OCI-LY3 (cell line): Measurements from ENCODE around the gene ARHGAP6.
"Not testable (repeated sequence)": the region's sequence is repeated elsewhere in the genome, so short reads cannot be mapped to it uniquely, and the experiment has no call there.

Experiments used
- H2AFZ ChIP-seq: fragments of 200-600, 300-600 bp; shearing (Covaris generic); 2 replicates; pipeline ENCODE4 v1.6.0; 2014; ENCODE audit warnings: antibody characterized with exemption, low read depth, low read length
- H3K27ac ChIP-seq: fragments of 200-600, 300-600 bp; sonication (generic); 2 replicates; pipeline ENCODE4 v1.5.1; 2014; ENCODE audit warnings: mild to moderate bottlenecking, low read length, moderate library complexity, mixed read lengths
- H3K27me3 ChIP-seq: fragments of 200-600, 300-600 bp; sonication (generic); 2 replicates; pipeline ENCODE4 v1.6.1; 2014; ENCODE audit warnings: low read depth, low read length, mixed read lengths
- H3K36me3 ChIP-seq: fragments of 200-600, 300-600 bp; sonication (generic); replicated peaks from 2 replicates; pipeline ENCODE3; 2014; ENCODE audit warnings: low read depth, low read length, mixed read lengths
- H3K4me1 ChIP-seq: fragments of 300-600, 200-600 bp; sonication (generic); 2 replicates; pipeline ENCODE4 v1.6.1; 2014; ENCODE audit warnings: low read length, mixed read lengths
- H3K4me2 ChIP-seq: fragments of 200-600, 300-600 bp; sonication (generic); 2 replicates; pipeline ENCODE4 v1.6.1; 2014; ENCODE audit warnings: low read length, mixed read lengths
- H3K4me3 ChIP-seq: fragments of 300-600, 200-600 bp; sonication (generic); 2 replicates; pipeline ENCODE4 v1.5.1; 2014; ENCODE audit warnings: antibody characterized with exemption, mild to moderate bottlenecking, low read length, moderate library complexity
- H3K79me2 ChIP-seq: fragments of 300-600, 200-600 bp; shearing (Covaris generic); 2 replicates; pipeline ENCODE4 v1.6.1; 2014; ENCODE audit warnings: mild to moderate bottlenecking, low read length, mixed read lengths
- H3K9ac ChIP-seq: fragments of 300-600, 200-600 bp; shearing (Covaris generic); 2 replicates; pipeline ENCODE4 v1.6.0; 2014; ENCODE audit warnings: mild to moderate bottlenecking, low read length, moderate library complexity
- H3K9me3 ChIP-seq: fragments of 200-600, 300-600 bp; shearing (Covaris generic); 2 replicates; pipeline ENCODE4 v1.6.1; 2014; ENCODE audit warnings: low read length, mixed read lengths; ENCODE audit not compliant: insufficient read depth
- H4K20me1 ChIP-seq: fragments of 200-600, 300-600 bp; sonication (generic); 2 replicates; pipeline ENCODE4 v1.6.1; 2016; ENCODE audit warnings: low read length, mixed read lengths; ENCODE audit not compliant: insufficient read depth
- CTCF ChIP-seq: fragments of 200-600, 300-600 bp; sonication (generic); IDR thresholded peaks from 2 replicates; pipeline ENCODE4 v1.5.1; 2014; ENCODE audit warnings: antibody characterized with exemption, low read length, low read depth
- EZH2phosphoT487 ChIP-seq: fragments of 200-600 bp; shearing (Covaris generic); IDR thresholded peaks from 2 replicates; pipeline ENCODE4 v1.6.1; 2018; ENCODE audit warnings: antibody characterized with exemption, mixed run types, low read depth

ARHGAP6 gene

GRCh38 chrX:11363069-11363594 lies 302.6 kb downstream of the ARHGAP6 start:
- Histone ChIP-seq H3K36me3 (no peaks in the 10 kb centered on the region), H2AFZ (no peak overlapping the region), H3K27ac (peak overlapping the region; percentile 58), H3K4me2 (peak overlapping the region; percentile 15; the same call in 1 of the 2 replicates), H3K4me3 (no peak overlapping the region), H3K9ac (no peak overlapping the region), H3K9me3 (no peaks in the 10 kb centered on the region), H3K79me2 (no peaks in the 10 kb centered on the region), H3K27me3 (no peaks in the 10 kb centered on the region), H4K20me1 (no peaks in the 10 kb centered on the region), H3K4me1 (peaks cover 11% of the 10 kb centered on the region)
- TF ChIP-seq EZH2phosphoT487 (no peak), CTCF (no peak)

GRCh38 chrX:11361666-11362065 lies 304.1 kb downstream of the ARHGAP6 start:
- H3K27me3 ChIP-seq, H3K27ac ChIP-seq, H3K36me3 ChIP-seq, H4K20me1 ChIP-seq, H3K9me3 ChIP-seq, H3K4me3 ChIP-seq, H3K4me2 ChIP-seq, H3K9ac ChIP-seq, H2AFZ ChIP-seq, H3K79me2 ChIP-seq: not testable (repeated sequence)
- peaks cover 11% of the 10 kb centered on the region for H3K4me1 ChIP-seq

GRCh38 chrX:11355944-11356343 lies 309.8 kb downstream of the ARHGAP6 start:
- not testable (repeated sequence) for H3K4me2 ChIP-seq, H3K9ac ChIP-seq, H3K27me3 ChIP-seq, H3K4me3 ChIP-seq, H3K79me2 ChIP-seq, H4K20me1 ChIP-seq, H2AFZ ChIP-seq, H3K27ac ChIP-seq, H3K36me3 ChIP-seq, H3K9me3 ChIP-seq, H3K4me1 ChIP-seq

GRCh38 chrX:11355259-11355909 lies 310.3 kb downstream of the ARHGAP6 start:
- no peak overlapping the region for H3K27ac ChIP-seq

More at GRCh38 chrX:11355259-11355909, 310.3 kb downstream of the ARHGAP6 start:
- TF ChIP-seq EZH2phosphoT487 (no peak), CTCF (no peak)
- Histone ChIP-seq H4K20me1 (no peaks in the 10 kb centered on the region), H3K79me2 (no peaks in the 10 kb centered on the region), H3K4me1 (no peaks in the 10 kb centered on the region), H3K27me3 (no peaks in the 10 kb centered on the region), H3K4me2 (no peak overlapping the region), H2AFZ (no peak overlapping the region), H3K9ac (no peak overlapping the region), H3K4me3 (no peak overlapping the region), H3K9me3 (no peaks in the 10 kb centered on the region), H3K36me3 (no peaks in the 10 kb centered on the region)
